OCI-LY7 (cell line): Measurements from ENCODE around the gene MAPKAPK3. TPM values are rescaled to one million over a fixed set of nuclear protein-coding genes. Genes with fewer than 3 reads are reported as not detected.

Source experiments
- BruUV-seq: library from RNA; stranded (reverse); fragments of 400-500 nt; replicated peaks from 2 replicates; lab custom pipeline; 2021; lab: Mats Ljungman, UMichigan
- CTCF ChIA-PET: fragments of 300-600 bp; sonication (Branson Sonifier 250); formaldehyde crosslinking; loops from one replicate; lab custom pipeline; 2022; ENCODE audit warnings: antibody characterized with exemption; ENCODE audit not compliant: unreplicated experiment; lab: Charles Lee
- POLR2A ChIA-PET: fragments of 300-600 bp; sonication (Branson Sonifier 250); formaldehyde crosslinking; loops from one replicate; lab custom pipeline; 2022; ENCODE audit warnings: antibody characterized with exemption; lab: Charles Lee
- DNase-seq: peaks from one replicate; pipeline ENCODE4 v3.0.0-alpha.2; 2015; ENCODE audit warnings: low spot score
- H2AFZ ChIP-seq: fragments of 200-600 bp; sonication (generic), shearing (Covaris generic); 2 replicates; pipeline ENCODE4 v1.6.1; 2014; ENCODE audit warnings: mild to moderate bottlenecking, antibody characterized with exemption, low read length, moderate library complexity
- H3K27ac ChIP-seq: fragments of 200-600 bp; sonication (generic); 2 replicates; pipeline ENCODE4 v1.5.1; 2014; ENCODE audit warnings: mixed run types, low read depth, mild to moderate bottlenecking, moderate library complexity, low read length, inconsistent platforms; ENCODE audit not compliant: poor library complexity, severe bottlenecking
- H3K36me3 ChIP-seq: fragments of 200-600 bp; sonication (generic); 2 replicates; pipeline ENCODE4 v1.6.1; 2014; ENCODE audit warnings: mild to moderate bottlenecking, antibody characterized with exemption, low read length, moderate library complexity, mixed read lengths; ENCODE audit not compliant: insufficient read depth
- H3K4me1 ChIP-seq: fragments of 200-600 bp; sonication (generic); 2 replicates; pipeline ENCODE4 v1.5.1; 2014; ENCODE audit warnings: mild to moderate bottlenecking, low read length; ENCODE audit not compliant: insufficient read depth, poor library complexity, severe bottlenecking
- H3K4me2 ChIP-seq: fragments of 200-600 bp; sonication (generic); 2 replicates; pipeline ENCODE4 v1.6.1; 2014; ENCODE audit warnings: mild to moderate bottlenecking, low read length
- H3K4me3 ChIP-seq: fragments of 200-600 bp; sonication (generic); 2 replicates; pipeline ENCODE4 v1.5.1; 2014; ENCODE audit warnings: mild to moderate bottlenecking, low read depth, low read length; ENCODE audit not compliant: poor library complexity, severe bottlenecking
- H3K79me2 ChIP-seq: fragments of 200-600 bp; sonication (generic); 2 replicates; pipeline ENCODE4 v1.6.1; 2016; ENCODE audit warnings: low read depth, mild to moderate bottlenecking, low read length, moderate library complexity, mixed read lengths; ENCODE audit not compliant: insufficient read depth
- H3K9me2 ChIP-seq: fragments of 200-600 bp; sonication (generic); 2 replicates; pipeline ENCODE4 v1.6.1; 2016; ENCODE audit warnings: mild to moderate bottlenecking, low read length, mixed read lengths; ENCODE audit not compliant: insufficient read depth
- H3K9me3 ChIP-seq: fragments of 200-600 bp; sonication (generic); 2 replicates; pipeline ENCODE4 v1.6.1; 2014; ENCODE audit warnings: mild to moderate bottlenecking, mixed run types, low read length, mixed read lengths
- H4K20me1 ChIP-seq: fragments of 200-600 bp; sonication (generic); 2 replicates; pipeline ENCODE4 v1.6.1; 2014; ENCODE audit warnings: mild to moderate bottlenecking, antibody characterized with exemption, low read length, moderate library complexity, mixed read lengths; ENCODE audit not compliant: insufficient read depth
- EZH2phosphoT487 ChIP-seq: fragments of 200-600 bp; sonication (generic); IDR thresholded peaks from 2 replicates; pipeline ENCODE4 v1.6.1; 2018; ENCODE audit warnings: low read depth, borderline replicate concordance, mild to moderate bottlenecking, mixed run types, antibody characterized with exemption, low read length, moderate library complexity, mixed read lengths
- intact Hi-C: fragments of 100-400 bp; cut with micrococcal nuclease; formaldehyde crosslinking; loops from one replicate; pipeline ENCODE4 v1.10.0; 2022; ENCODE audit not compliant: unreplicated experiment
- microRNA-seq: library from miRNA; unstranded; fragments of <30 nt; microRNA quantifications from one replicate; pipeline ENCODE4 v1.2.0, GENCODE V29; 2022; ENCODE audit warnings: borderline replicate concordance
- small RNA-seq: library from RNA; depleted of rRNA; stranded (forward); fragments of <200 nt; gene quantifications from one replicate; pipeline ENCODE3, GENCODE V24; 2014
- total RNA-seq, 2 experiments: library from RNA; depleted of rRNA in 1 of 2; stranded (reverse); fragments of >200 nt in 1 of 2; shearing (Covaris generic) in 1 of 2; gene quantifications; 2 replicates each; pipeline ENCODE4 v1.2.3, GENCODE V29; 2014 to 2022

The MAPKAPK3 gene
- total RNA-seq, 2 experiments from 2014 or later, result 17.5 to 25.2 TPM

- no peak overlapping the region for H3K27ac ChIP-seq
- TF ChIP-seq EZH2phosphoT487, result no peak
- no peak overlapping the region for H3K4me3 ChIP-seq
- H2AFZ ChIP-seq, result no peak overlapping the region
- 0 out of 2 replicates have a peak, but pooled peaks cover 6% of the 10 kb centered on the region for H3K9me3 ChIP-seq
- POLR2A ChIA-PET, result no interaction called here
- H3K36me3 ChIP-seq, result no peaks in the 10 kb centered on the region
- H4K20me1 ChIP-seq, result no peaks in the 10 kb centered on the region
- CTCF ChIA-PET, result no interaction called here
- DNase-seq, result no peak
- no peaks in the 10 kb centered on the region for H3K4me1 ChIP-seq
- intact Hi-C loops, result no loop called here
- H3K4me2 ChIP-seq, result no peak overlapping the region
- BruUV-seq, result no TSS peak
- H3K79me2 ChIP-seq, result no peaks in the 10 kb centered on the region
- H3K9me2 ChIP-seq, result no peaks in the 10 kb centered on the region
Measured at GRCh38 chr3:50698269-50698668, 81.3 kb downstream of the MAPKAPK3 start.

Small RNA genes lying within 50 kb of the gene (microRNA-seq; reads per million reads assigned to microRNA genes)
- gene MIR4787, result not detected

Small RNA genes lying within 50 kb of the gene (small RNA-seq; reads per million reads assigned to genes)
- not detected for gene MIR4787
- gene PPIAP69, result not detected

Other genes starting within 250 kb of the MAPKAPK3 start
- 0.09 TPM in 1 of 2 replicates, not detected in the other for gene CACNA2D2, start 113.5 kb upstream of the MAPKAPK3 start, total RNA-seq (2014; rRNA removed; shearing (Covaris generic))
- 0.21 and 0.28 TPM in 2 replicates for gene CACNA2D2, start 113.5 kb upstream of the MAPKAPK3 start, total RNA-seq (2022)
- gene C3orf18, start 49.4 kb upstream of the MAPKAPK3 start, total RNA-seq (2014; rRNA removed; shearing (Covaris generic)), result 3.9 and 8.0 TPM in 2 replicates
- 8.0 and 9.5 TPM in 2 replicates for gene C3orf18, start 49.4 kb upstream of the MAPKAPK3 start, total RNA-seq (2022)
- 18.9 and 19.3 TPM in 2 replicates for gene HEMK1, start 47.6 kb upstream of the MAPKAPK3 start, total RNA-seq (2014; rRNA removed; shearing (Covaris generic))
- gene HEMK1, start 47.6 kb upstream of the MAPKAPK3 start, total RNA-seq (2022), result 27.4 and 30.1 TPM in 2 replicates
- gene CISH, start 5.4 kb upstream of the MAPKAPK3 start, total RNA-seq (2014; rRNA removed; shearing (Covaris generic)), result 0.05 TPM in 1 of 2 replicates, not detected in the other
- gene CISH, start 5.4 kb upstream of the MAPKAPK3 start, total RNA-seq (2022), result not detected in 2 replicates
- gene DOCK3, start 57.8 kb downstream of the MAPKAPK3 start, total RNA-seq (2014; rRNA removed; shearing (Covaris generic)), result not detected in 2 replicates
- not detected in 2 replicates for gene DOCK3, start 57.8 kb downstream of the MAPKAPK3 start, total RNA-seq (2022)